KMS-11 (cell line): ENCODE data around the gene AVPR2.

Experiments
- H2AFZ ChIP-seq: fragments of 200-600 bp; sonication (generic); 2 replicates; pipeline ENCODE4 v1.6.1; 2016; ENCODE audit warnings: antibody characterized with exemption, mixed run types, low read depth
- H3K27ac ChIP-seq: fragments of 200-600 bp; sonication (generic); 2 replicates; pipeline ENCODE4 v1.6.1; 2016; ENCODE audit warnings: mild to moderate bottlenecking, mixed run types
- H3K27me3 ChIP-seq: fragments of 200-600 bp; sonication (generic); 2 replicates; pipeline ENCODE4 v1.6.1; 2017; ENCODE audit warnings: mild to moderate bottlenecking, low read depth, mixed run types, moderate library complexity; ENCODE audit not compliant: insufficient read depth
- H3K36me3 ChIP-seq: fragments of 200-600 bp; sonication (generic); 2 replicates; pipeline ENCODE4 v1.6.1; 2017; ENCODE audit warnings: mild to moderate bottlenecking, mixed run types; ENCODE audit not compliant: insufficient read depth
- H3K4me1 ChIP-seq: fragments of 200-600 bp; sonication (generic); 2 replicates; pipeline ENCODE4 v1.6.1; 2016; ENCODE audit warnings: mild to moderate bottlenecking, low read depth, mixed run types; ENCODE audit not compliant: poor library complexity, severe bottlenecking
- H3K4me2 ChIP-seq: fragments of 200-600 bp; sonication (generic); 2 replicates; pipeline ENCODE4 v1.7.0; 2016; ENCODE audit warnings: mild to moderate bottlenecking, mixed run types
- H3K4me3 ChIP-seq: fragments of 200-600 bp; sonication (generic); IDR thresholded peaks from 2 replicates; pipeline ENCODE4 v1.6.1; 2017; ENCODE audit warnings: low read depth, low read length, mixed read lengths; ENCODE audit not compliant: insufficient read depth
- H3K79me2 ChIP-seq: fragments of 200-600 bp; sonication (generic); 2 replicates; pipeline ENCODE4 v1.6.1; 2016; ENCODE audit warnings: low read depth, mixed run types; ENCODE audit not compliant: insufficient read depth
- H3K9ac ChIP-seq: fragments of 200-600 bp; sonication (generic); 2 replicates; pipeline ENCODE4 v1.6.1; 2016; ENCODE audit warnings: mild to moderate bottlenecking, mixed run types
- H4K20me1 ChIP-seq: fragments of 200-600 bp; sonication (generic); 2 replicates; pipeline ENCODE4 v1.6.1; 2016; ENCODE audit warnings: mild to moderate bottlenecking, mixed run types; ENCODE audit not compliant: insufficient read depth
- TF ChIP-seq, protein P1 (sequence below): fragments of 200-600 bp; sonication (generic); conservative IDR thresholded peaks from 2 replicates; pipeline ENCODE4 v1.6.1; 2017; ENCODE audit warnings: low read depth, mild to moderate bottlenecking, antibody characterized with exemption, low read length, moderate library complexity, mixed read lengths

The AVPR2 gene

GRCh38 chrX:153937056-153937455 is 32.6 kb downstream of the AVPR2 start:
- Histone ChIP-seq H3K36me3 (no peaks in the 10 kb centered on the region), H3K4me3 (no peak overlapping the region), H3K4me1 (no peaks in the 10 kb centered on the region), H3K27me3 (no peaks in the 10 kb centered on the region), H4K20me1 (no peaks in the 10 kb centered on the region), H3K4me2 (no peak overlapping the region), H2AFZ (no peak overlapping the region), H3K27ac (no peak overlapping the region), H3K79me2 (peaks cover 21% of the 10 kb centered on the region; the same call in 1 of the 2 replicates), H3K9ac (no peak overlapping the region)
- TF ChIP-seq, protein P1, sequence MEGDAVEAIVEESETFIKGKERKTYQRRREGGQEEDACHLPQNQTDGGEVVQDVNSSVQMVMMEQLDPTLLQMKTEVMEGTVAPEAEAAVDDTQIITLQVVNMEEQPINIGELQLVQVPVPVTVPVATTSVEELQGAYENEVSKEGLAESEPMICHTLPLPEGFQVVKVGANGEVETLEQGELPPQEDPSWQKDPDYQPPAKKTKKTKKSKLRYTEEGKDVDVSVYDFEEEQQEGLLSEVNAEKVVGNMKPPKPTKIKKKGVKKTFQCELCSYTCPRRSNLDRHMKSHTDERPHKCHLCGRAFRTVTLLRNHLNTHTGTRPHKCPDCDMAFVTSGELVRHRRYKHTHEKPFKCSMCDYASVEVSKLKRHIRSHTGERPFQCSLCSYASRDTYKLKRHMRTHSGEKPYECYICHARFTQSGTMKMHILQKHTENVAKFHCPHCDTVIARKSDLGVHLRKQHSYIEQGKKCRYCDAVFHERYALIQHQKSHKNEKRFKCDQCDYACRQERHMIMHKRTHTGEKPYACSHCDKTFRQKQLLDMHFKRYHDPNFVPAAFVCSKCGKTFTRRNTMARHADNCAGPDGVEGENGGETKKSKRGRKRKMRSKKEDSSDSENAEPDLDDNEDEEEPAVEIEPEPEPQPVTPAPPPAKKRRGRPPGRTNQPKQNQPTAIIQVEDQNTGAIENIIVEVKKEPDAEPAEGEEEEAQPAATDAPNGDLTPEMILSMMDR, result no peak

DNA sequence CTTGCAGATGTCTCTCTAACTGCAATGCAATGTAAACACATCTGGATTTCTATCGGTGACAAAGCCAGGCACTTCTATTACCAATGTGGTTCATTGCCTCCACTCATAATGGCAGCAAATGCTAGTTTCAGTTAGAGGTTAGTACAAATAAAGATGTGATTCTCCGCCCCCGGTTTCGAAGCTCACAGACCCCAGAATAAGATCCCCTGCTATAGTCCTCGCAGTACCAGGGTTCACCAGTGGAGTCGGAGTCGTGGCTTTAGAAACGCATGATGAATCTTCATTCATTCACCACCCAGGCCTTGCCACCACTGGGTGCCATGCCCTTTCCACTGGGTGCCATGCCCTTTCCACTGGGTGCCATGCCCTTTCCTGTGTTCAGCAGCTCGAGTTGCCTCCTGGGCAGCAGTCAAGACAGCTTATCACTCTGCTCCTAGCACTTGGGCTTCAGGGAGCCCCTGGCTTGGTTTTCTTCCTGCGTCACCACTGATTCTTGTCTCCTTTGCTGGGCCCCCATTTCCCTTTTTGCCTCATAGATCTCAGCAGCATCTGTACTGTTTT is 33.8 kb downstream of the AVPR2 start:
- no peak overlapping the region for H3K9ac ChIP-seq
- no peaks in the 10 kb centered on the region for H3K4me1 ChIP-seq
- H2AFZ ChIP-seq, result no peak overlapping the region
- no peak overlapping the region for H3K4me3 ChIP-seq
- H3K36me3 ChIP-seq, result no peaks in the 10 kb centered on the region
- H4K20me1 ChIP-seq, result no peaks in the 10 kb centered on the region
- peaks cover 13% of the 10 kb centered on the region; the same call in 1 of the 2 replicates for H3K79me2 ChIP-seq
- H3K4me2 ChIP-seq, result no peak overlapping the region
- TF ChIP-seq, protein P1, result no peak
- no peak overlapping the region for H3K27ac ChIP-seq
- no peaks in the 10 kb centered on the region for H3K27me3 ChIP-seq

GRCh38 chrX:153939573-153939972 is 35.1 kb downstream of the AVPR2 start:
- no peak overlapping the region for H2AFZ ChIP-seq
- no peak overlapping the region for H3K27ac ChIP-seq
- TF ChIP-seq, protein P1, result no peak
- no peak overlapping the region for H3K9ac ChIP-seq
- H3K36me3 ChIP-seq, result no peaks in the 10 kb centered on the region
- no peak overlapping the region for H3K4me2 ChIP-seq
- H4K20me1 ChIP-seq, result no peaks in the 10 kb centered on the region
- H3K4me3 ChIP-seq, result no peak overlapping the region
- H3K4me1 ChIP-seq, result no peaks in the 10 kb centered on the region
- no peaks in the 10 kb centered on the region for H3K27me3 ChIP-seq
- 0 out of 2 replicates have a peak, but pooled peaks cover under 1% of the 10 kb centered on the region for H3K79me2 ChIP-seq

DNA sequence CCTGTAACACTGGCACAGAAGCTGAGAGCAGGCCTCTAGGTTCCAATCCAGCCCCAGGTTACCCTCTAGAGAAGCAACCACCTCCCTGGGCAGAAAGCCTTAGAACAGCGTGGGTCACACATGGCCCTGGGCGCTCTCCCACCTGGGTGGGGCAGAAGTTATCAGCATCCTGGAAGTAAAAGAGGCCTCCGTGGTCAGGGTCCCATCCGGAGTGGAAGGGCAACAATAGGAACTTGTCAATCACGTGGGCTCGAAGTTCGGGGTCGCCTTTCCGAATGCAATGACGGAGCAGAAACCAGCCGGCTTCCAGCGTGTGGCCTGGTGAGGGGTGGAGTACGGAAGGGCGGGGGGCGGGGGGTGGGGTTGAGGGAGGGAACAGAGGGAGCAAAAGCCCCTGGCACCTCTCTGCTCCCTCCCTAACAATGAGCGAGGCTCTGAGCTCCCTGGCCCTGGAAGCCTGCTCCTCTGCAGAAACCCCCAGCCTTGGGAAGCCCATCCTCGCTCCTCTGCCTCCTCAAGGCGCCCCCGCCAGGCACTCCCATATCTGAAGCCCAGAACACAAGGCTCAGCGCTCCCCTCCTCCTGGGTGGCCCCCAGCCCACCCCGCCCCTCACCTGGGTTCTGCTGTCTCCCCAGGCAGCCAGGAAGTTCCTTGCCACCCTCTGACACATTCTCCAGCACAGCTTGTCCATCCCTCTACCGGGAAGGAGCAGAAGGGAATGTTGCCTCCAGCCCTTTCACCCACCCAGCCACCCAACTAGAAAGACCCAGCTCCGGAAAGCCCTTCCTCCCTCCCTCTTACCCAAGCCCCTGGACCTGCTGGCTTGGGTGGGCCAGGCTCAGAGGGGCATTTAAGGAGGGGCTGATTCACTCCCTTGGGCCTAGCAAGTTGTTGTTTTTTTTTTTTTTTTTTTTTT is 37.1 kb downstream of the AVPR2 start:
- Histone ChIP-seq H3K4me2 (no peak overlapping the region), H3K27me3 (no peaks in the 10 kb centered on the region), H3K27ac (no peak overlapping the region), H3K4me1 (no peaks in the 10 kb centered on the region), H3K4me3 (no peak overlapping the region), H4K20me1 (no peaks in the 10 kb centered on the region), H3K79me2 (no peaks in the 10 kb centered on the region), H3K36me3 (no peaks in the 10 kb centered on the region), H3K9ac (no peak overlapping the region), H2AFZ (no peak overlapping the region)
- TF ChIP-seq, protein P1, result no peak
